Colonic mucosa (tissue), 4 donors: ENCODE measurements around the gene PPP1R37. TPM values are rescaled to one million over a fixed set of nuclear protein-coding genes. Genes with fewer than 3 reads are reported as not detected.

Experiments used
- DNase-seq: peaks from one replicate; pipeline ENCODE4 v3.0.0-alpha.2; 2020
- H3K27ac ChIP-seq: fragments of 200-600 bp; one replicate; pipeline ENCODE4 v1.8.0; 2021
- H3K27me3 ChIP-seq: fragments of 200-600 bp; one replicate; pipeline ENCODE4 v1.8.0; 2021
- H3K36me3 ChIP-seq: fragments of 200-600 bp; one replicate; pipeline ENCODE4 v1.8.0; 2021
- H3K4me1 ChIP-seq: fragments of 200-600 bp; one replicate; pipeline ENCODE4 v1.8.0; 2021; ENCODE audit warnings: mild to moderate bottlenecking
- H3K4me3 ChIP-seq: fragments of 200-600 bp; one replicate; pipeline ENCODE4 v1.8.0; 2021
- H3K9ac ChIP-seq, 2 donors: one replicate each; pipeline ENCODE4 v1.7.0; 2013; ENCODE audit warnings: control low read depth in 2 of 2, low read depth in 2 of 2, low read length in 2 of 2
- H3K9me3 ChIP-seq: fragments of 200-600 bp; one replicate; pipeline ENCODE4 v1.8.0; 2021
- CTCF ChIP-seq: fragments of 200-600 bp; IDR thresholded peaks from one replicate; pipeline ENCODE4 v1.8.0; 2022; ENCODE audit warnings: antibody characterized with exemption, mild to moderate bottlenecking
- intact Hi-C: fragments of 100-400 bp; cut with DNase I; formaldehyde crosslinking; loops from one replicate; pipeline ENCODE4 v1.14.1; 2022
- total RNA-seq, 2 donors: library from RNA; stranded (reverse); fragmentation: NEBNext Ultra II Directional in 1 of 2; extraction: Animal tissue kit (Norgen Biotek cat#: 25700) in 1 of 2; gene quantifications; one replicate each; pipeline ENCODE4 v1.2.1, GENCODE V29; 2021
- donor health status: healthy.
- donor health status: DM: no; HTN: no; CAD: no.
- donor health status: DM: no; HTN: no; CAD: no.

PPP1R37 gene
- total RNA-seq, 2 donors from 2014 or later: 28.2 to 46.9 TPM

- intact Hi-C loops: no loop called here
- Histone ChIP-seq H3K36me3 (no peaks in the 10 kb centered on the region), H3K27me3 (no peaks in the 10 kb centered on the region), H3K9ac (no peak overlapping the region), H3K27ac (no peak overlapping the region), H3K4me3 (no peak overlapping the region), H3K4me1 (no peaks in the 10 kb centered on the region), H3K9me3 (no peaks in the 10 kb centered on the region)
- DNase-seq: no peak
- no peak for TF ChIP-seq CTCF
Measured at GRCh38 chr19:45142726-45143110, 49.7 kb downstream of the PPP1R37 start.

DNA sequence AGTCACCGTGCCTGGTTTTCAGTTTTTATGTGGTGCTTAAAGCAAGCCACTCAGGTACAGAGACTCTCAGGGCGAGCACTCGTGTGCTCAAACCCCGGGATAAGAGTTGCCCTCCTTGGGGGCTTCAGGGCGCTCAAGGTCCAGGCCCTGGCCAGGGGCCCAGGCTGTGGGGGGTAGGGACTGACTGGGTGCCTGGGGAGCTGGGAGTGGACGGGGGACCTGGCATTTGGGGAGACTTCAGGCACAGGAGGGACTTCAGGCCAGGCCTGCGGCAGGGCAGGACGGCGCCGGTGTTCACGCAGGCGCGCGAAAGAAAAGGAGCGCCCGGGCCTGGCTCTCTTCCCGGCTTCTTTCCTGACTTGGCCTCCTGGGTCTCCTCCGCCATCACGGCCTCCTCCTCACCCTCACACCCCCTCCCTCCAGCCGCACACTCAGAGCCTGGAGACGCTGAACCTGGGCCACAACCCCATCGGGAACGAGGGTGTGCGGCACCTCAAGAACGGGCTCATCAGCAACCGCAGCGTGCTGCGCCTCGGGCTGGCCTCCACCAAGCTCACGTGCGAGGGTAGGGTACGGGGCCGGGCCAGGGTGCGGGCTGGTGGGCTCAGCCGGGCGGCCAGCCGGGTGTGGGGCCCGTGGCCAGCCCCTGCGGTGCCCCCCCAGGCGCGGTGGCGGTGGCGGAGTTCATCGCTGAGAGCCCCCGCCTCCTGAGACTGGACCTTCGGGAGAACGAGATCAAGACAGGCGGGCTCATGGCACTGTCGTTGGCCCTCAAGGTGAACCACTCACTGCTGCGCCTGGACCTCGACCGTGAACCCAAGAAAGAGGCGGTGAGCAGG is 51.7 kb downstream of the PPP1R37 start:
- Histone ChIP-seq H3K4me1 (no peaks in the 10 kb centered on the region), H3K36me3 (no peaks in the 10 kb centered on the region), H3K9ac (no peak overlapping the region), H3K4me3 (no peak overlapping the region), H3K9me3 (no peaks in the 10 kb centered on the region), H3K27ac (no peak overlapping the region), H3K27me3 (no peaks in the 10 kb centered on the region)
- intact Hi-C loops: no loop called here
- no peak for TF ChIP-seq CTCF
- no peak for DNase-seq

GRCh38 chr19:45145270-45146189 is 52.6 kb downstream of the PPP1R37 start:
- no peak for DNase-seq
- H3K4me3 ChIP-seq: no peak overlapping the region
- no peak overlapping the region for H3K27ac ChIP-seq
- no peaks in the 10 kb centered on the region for H3K9me3 ChIP-seq
- no peaks in the 10 kb centered on the region for H3K27me3 ChIP-seq
- H3K4me1 ChIP-seq: no peaks in the 10 kb centered on the region
- no peak for TF ChIP-seq CTCF
- intact Hi-C loops: no loop called here
- H3K36me3 ChIP-seq: no peaks in the 10 kb centered on the region
- no peak overlapping the region for H3K9ac ChIP-seq

DNA sequence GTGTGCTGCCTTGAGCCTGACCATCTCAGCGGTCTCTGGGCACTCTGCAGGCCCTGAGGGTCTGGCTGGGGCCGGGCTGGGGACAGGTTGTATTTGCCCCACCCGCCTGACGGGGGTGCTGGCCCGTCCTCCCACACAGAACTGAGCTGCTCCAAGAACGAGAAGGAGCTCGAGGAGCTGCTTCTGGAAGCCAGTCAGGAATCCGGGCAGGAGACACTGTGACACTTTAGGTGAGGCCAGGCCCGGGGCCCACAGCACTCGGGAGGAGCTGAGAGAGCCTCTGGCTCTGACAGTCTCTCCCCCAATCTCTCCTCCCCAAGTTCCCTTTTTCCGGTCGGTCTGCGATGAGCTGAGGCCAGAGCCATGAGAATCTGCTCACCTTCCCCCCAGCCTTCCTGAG is 53.3 kb downstream of the PPP1R37 start:
- H3K4me3 ChIP-seq: no peak overlapping the region
- intact Hi-C loops: no loop called here
- no peak for TF ChIP-seq CTCF
- peaks cover 4% of the 10 kb centered on the region for H3K27me3 ChIP-seq
- H3K4me1 ChIP-seq: no peaks in the 10 kb centered on the region
- H3K9me3 ChIP-seq: no peaks in the 10 kb centered on the region
- no peaks in the 10 kb centered on the region for H3K36me3 ChIP-seq
- no peak for DNase-seq
- no peak overlapping the region for H3K27ac ChIP-seq
- no peak overlapping the region for H3K9ac ChIP-seq

DNA sequence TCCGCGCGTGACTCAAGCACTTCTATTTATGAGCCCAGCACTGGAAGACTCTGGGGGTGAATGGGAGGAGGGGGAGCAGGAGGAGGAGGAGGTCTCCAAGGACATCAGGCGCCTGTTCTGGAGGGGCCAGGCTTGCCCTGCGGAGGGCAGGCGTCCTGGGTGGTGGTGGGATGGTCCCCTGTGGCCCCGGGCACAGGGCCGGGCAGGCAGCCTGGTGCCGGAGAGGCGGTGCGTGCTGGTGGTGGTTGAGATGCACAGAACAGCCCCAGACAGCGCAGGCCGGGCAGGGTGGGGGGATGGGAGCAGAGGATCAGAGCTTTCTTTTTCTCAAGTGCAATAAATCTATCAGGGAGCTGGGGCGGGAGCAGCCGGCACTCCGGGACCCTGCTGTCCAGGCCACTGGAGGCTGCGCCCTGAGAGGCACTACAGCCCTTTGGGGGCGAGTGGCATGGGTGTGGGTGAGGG is 53.8 kb downstream of the PPP1R37 start:
- Histone ChIP-seq H3K9me3 (no peaks in the 10 kb centered on the region), H3K9ac (no peak overlapping the region), H3K27me3 (peaks cover 9% of the 10 kb centered on the region), H3K4me3 (no peak overlapping the region), H3K36me3 (no peaks in the 10 kb centered on the region), H3K27ac (no peak overlapping the region), H3K4me1 (peaks cover under 1% of the 10 kb centered on the region)
- no peak for TF ChIP-seq CTCF
- no peak for DNase-seq
- intact Hi-C loops: no loop called here
